Measurements from ENCODE around the gene RAB3IP. TPM values are rescaled to one million over a fixed set of nuclear protein-coding genes. Genes with fewer than 3 reads are reported as not detected.

RAB3IP gene
- total and polyA plus RNA-seq, 3 experiments from 2014 or later = 33.8 to 39.7 (median 34.0) TPM

Other genes starting within 250 kb of the RAB3IP start
- gene CCT2, start 153.4 kb upstream of the RAB3IP start, total RNA-seq = 100 to 1,000 TPM; 411 to 415 TPM
- 141 TPM for gene CCT2, start 153.4 kb upstream of the RAB3IP start, polyA plus RNA-seq
- gene LRRC10, start 128.0 kb upstream of the RAB3IP start, total RNA-seq = not detected
- not detected for gene LRRC10, start 128.0 kb upstream of the RAB3IP start, polyA plus RNA-seq
- not detected for gene BEST3, start 39.6 kb upstream of the RAB3IP start, total RNA-seq
- gene BEST3, start 39.6 kb upstream of the RAB3IP start, polyA plus RNA-seq = not detected
- not detected for gene MYRFL, start 86.4 kb downstream of the RAB3IP start, total RNA-seq
- gene MYRFL, start 86.4 kb downstream of the RAB3IP start, polyA plus RNA-seq = not detected

Data from CD8-positive, alpha-beta memory T cell (primary cell).